Lung (tissue), 12 donors: ENCODE measurements around the gene LENEP. TPM values are rescaled to one million over a fixed set of nuclear protein-coding genes. Genes with fewer than 3 reads are reported as not detected.

Experiments used
- ATAC-seq: fragments of 200-7000 bp; cut with Tn5 transposase; one replicate; pipeline ENCODE4 v1.9.1; 2020; ENCODE audit warnings: moderate number of reproducible peaks; ENCODE audit not compliant: insufficient read depth, low FRiP score
- DNase-seq, 3 donors: peaks; one replicate each; pipeline ENCODE4 v3.0.0-alpha.2; 2013 to 2017
- H3K27ac ChIP-seq, 2 donors: one replicate each; pipeline ENCODE4 v1.5.1; 2013; ENCODE audit warnings: mild to moderate bottlenecking in 2 of 2, moderate library complexity in 2 of 2, control low read depth in 1 of 2, inconsistent platforms in 1 of 2, low read depth in 1 of 2, low read length in 1 of 2
- H3K27me3 ChIP-seq, 3 donors: one replicate each; pipeline ENCODE4 v1.5.1; 2013; ENCODE audit warnings: low read length in 2 of 3; ENCODE audit not compliant: control insufficient read depth in 3 of 3, insufficient read depth in 3 of 3
- H3K36me3 ChIP-seq, 4 donors: one replicate each; pipeline ENCODE4 v1.5.1; 2013; ENCODE audit warnings: low read length in 4 of 4, mild to moderate bottlenecking in 1 of 4, moderate library complexity in 1 of 4; ENCODE audit not compliant: control insufficient read depth in 4 of 4, insufficient read depth in 4 of 4
- H3K4me1 ChIP-seq, 5 donors: one replicate each; pipeline ENCODE4 v1.5.1; 2013; ENCODE audit warnings: low read length in 5 of 5, mild to moderate bottlenecking in 2 of 5, moderate library complexity in 1 of 5; ENCODE audit not compliant: control insufficient read depth in 5 of 5, insufficient read depth in 5 of 5
- H3K4me3 ChIP-seq: one replicate; pipeline ENCODE4 v1.5.1; 2013; ENCODE audit warnings: mild to moderate bottlenecking, control low read depth, moderate library complexity
- H3K9ac ChIP-seq, 2 donors: one replicate each; pipeline ENCODE4 v1.5.1; 2013; ENCODE audit warnings: low read length in 2 of 2, control low read depth in 1 of 2; ENCODE audit not compliant: insufficient read depth in 1 of 2
- H3K9me3 ChIP-seq, 4 donors: one replicate each; pipeline ENCODE4 v1.5.1; 2013; ENCODE audit warnings: low read length in 3 of 4, mild to moderate bottlenecking in 1 of 4, moderate library complexity in 1 of 4; ENCODE audit not compliant: control insufficient read depth in 4 of 4, insufficient read depth in 3 of 4
- WGBS, 2 donors: extraction: QIAGEN DNeasy Blood & Tissue Kit; methylation state at CpG; one replicate each; pipeline ENCODE4 v1.1.7; 2013; 5-methylcytosine and 5-hydroxymethylcytosine counted together
- polyA plus RNA-seq, 2 donors: library from polyadenylated mRNA; stranded (reverse); fragments of 200-250 nt; gene quantifications; one replicate each; pipeline ENCODE4 v1.2.1, GENCODE V29; 2013
- total RNA-seq, 2 donors: library from RNA; depleted of rRNA in 1 of 2; stranded (reverse); fragments of >200 nt in 1 of 2; gene quantifications; one replicate each; pipeline ENCODE4 v1.2.1, GENCODE V29; 2014 to 2021
- TF ChIP-seq, protein P1 (sequence below): IDR thresholded peaks from 2 replicates; pipeline ENCODE4 v1.5.1; 2012; ENCODE audit warnings: mild to moderate bottlenecking; ENCODE audit errors: control extremely low read depth, extremely low read depth
- donor health status: control.
- donor health status: control.
- donor health status: Bipolar disorder and iron deficiency.
- donor health status: healthy.
- donor health status: DM: yes; HTN: yes; CAD: no.

The LENEP gene
- total and polyA plus RNA-seq, 4 donors: 0.31 to 0.89 TPM; not detected in 2

DNA sequence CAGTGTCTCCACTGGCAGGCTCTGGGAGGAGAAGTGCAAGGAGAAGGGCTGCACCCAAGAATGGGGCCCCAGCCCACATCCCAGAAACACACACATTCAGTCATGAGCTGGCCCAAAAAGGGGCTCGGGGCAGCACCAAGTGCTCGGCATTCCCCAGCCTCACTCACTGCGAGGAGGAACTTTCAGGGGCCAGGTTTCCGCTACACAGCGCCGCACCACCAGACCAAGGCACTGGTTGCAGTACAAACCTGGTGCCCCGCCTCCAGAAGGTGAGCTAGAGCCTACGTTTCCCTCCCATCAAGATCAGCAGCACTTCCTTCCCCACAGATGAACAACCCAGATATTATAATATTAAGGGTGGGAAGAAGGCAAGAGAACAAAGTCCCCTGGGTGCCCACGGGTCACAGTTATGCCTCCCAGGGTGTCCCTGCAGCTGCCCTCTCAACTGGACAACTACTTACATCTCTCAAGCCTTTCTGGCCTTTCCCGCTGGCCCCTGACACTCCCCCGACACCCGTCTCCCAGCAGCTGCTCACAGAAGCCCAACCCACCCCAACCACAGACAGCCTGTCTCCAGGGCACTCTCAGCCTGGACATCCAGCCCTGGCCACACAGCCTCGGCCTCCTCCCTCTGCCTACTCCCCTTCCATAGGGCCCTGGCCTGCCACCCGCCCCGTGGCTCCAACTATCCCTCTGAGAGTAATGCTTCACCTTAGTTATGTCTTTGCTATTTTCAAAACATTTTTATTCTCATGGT is 41.3 kb upstream of the LENEP start:
- Histone ChIP-seq H3K9me3 (no peaks in the 10 kb centered on the region), H3K9ac (no peak overlapping the region), H3K4me1 (peaks cover 7 to 24% (median 19%) of the 10 kb centered on the region in 5 donors), H3K4me3 (no peak overlapping the region), H3K27me3 (no peaks in the 10 kb centered on the region), H3K27ac (no peak overlapping the region), H3K36me3 (peaks cover 0 to 25% (median 9%) of the 10 kb centered on the region in 4 donors)
- WGBS, 2 donors: 46 to 67% methylated on average over 15 of the region's 15 CpGs
- DNase-seq: no peak
- no peak for ATAC-seq
- TF ChIP-seq, protein P1, sequence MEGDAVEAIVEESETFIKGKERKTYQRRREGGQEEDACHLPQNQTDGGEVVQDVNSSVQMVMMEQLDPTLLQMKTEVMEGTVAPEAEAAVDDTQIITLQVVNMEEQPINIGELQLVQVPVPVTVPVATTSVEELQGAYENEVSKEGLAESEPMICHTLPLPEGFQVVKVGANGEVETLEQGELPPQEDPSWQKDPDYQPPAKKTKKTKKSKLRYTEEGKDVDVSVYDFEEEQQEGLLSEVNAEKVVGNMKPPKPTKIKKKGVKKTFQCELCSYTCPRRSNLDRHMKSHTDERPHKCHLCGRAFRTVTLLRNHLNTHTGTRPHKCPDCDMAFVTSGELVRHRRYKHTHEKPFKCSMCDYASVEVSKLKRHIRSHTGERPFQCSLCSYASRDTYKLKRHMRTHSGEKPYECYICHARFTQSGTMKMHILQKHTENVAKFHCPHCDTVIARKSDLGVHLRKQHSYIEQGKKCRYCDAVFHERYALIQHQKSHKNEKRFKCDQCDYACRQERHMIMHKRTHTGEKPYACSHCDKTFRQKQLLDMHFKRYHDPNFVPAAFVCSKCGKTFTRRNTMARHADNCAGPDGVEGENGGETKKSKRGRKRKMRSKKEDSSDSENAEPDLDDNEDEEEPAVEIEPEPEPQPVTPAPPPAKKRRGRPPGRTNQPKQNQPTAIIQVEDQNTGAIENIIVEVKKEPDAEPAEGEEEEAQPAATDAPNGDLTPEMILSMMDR: no peak

DNA sequence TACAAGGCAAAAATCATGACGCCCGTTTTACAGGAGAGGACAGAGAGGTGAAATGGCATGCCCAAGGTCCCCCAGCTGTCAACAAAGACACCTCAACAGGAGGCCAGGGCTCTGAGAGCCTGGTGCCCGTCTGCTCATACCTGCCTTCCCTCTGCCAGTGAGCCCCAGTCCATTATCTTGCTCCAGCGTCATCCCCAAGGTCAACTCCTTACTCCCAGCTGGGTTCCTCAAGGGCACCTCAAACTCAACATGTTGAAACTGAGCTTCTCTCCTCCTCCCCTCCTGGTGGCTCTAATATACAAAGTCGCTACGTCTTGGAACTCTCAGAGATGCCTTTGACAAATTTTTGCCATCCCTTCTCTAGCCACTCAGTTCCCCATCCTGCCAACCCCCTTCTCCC is 40.7 kb upstream of the LENEP start:
- Histone ChIP-seq H3K4me3 (no peak overlapping the region), H3K27ac (no peak overlapping the region), H3K36me3 (peaks cover 0 to 20% (median 6%) of the 10 kb centered on the region in 4 donors), H3K4me1 (peaks cover 7 to 27% (median 19%) of the 10 kb centered on the region in 5 donors), H3K9ac (no peak overlapping the region), H3K9me3 (no peaks in the 10 kb centered on the region), H3K27me3 (no peaks in the 10 kb centered on the region)
- 84 to 85% methylated on average over 6 of the region's 6 CpGs for WGBS, 2 donors
- ATAC-seq: no peak
- no peak for DNase-seq
- TF ChIP-seq, protein P1: no peak

GRCh38 chr1:154953611-154954038 is 39.8 kb upstream of the LENEP start:
- Histone ChIP-seq H3K4me1 (peaks cover 7 to 27% (median 19%) of the 10 kb centered on the region in 5 donors), H3K36me3 (peaks cover 0 to 14% (median 5%) of the 10 kb centered on the region in 4 donors), H3K27ac (no peak overlapping the region), H3K27me3 (no peaks in the 10 kb centered on the region), H3K9me3 (no peaks in the 10 kb centered on the region), H3K9ac (no peak overlapping the region), H3K4me3 (no peak overlapping the region)
- TF ChIP-seq, protein P1: no peak
- no peak for DNase-seq
- WGBS, 2 donors: 72 to 73% methylated on average over 2 of the region's 2 CpGs
- no peak for ATAC-seq
